Measurements from ENCODE around the gene WHAMM. TPM values are rescaled to one million over a fixed set of nuclear protein-coding genes. Genes with fewer than 3 reads are reported as not detected.

WHAMM gene
- total RNA-seq, 1 donor from 2014 or later = 9.6 TPM

- Mint-ChIP-seq H3K36me3 (ENCODE audit: unreplicated experiment) (no peaks in the 10 kb centered on the region), H3K27ac (ENCODE audit: unreplicated experiment) (no peak overlapping the region), H3K4me3 (ENCODE audit: unreplicated experiment) (no peak overlapping the region), H3K9me3 (ENCODE audit: unreplicated experiment) (no peaks in the 10 kb centered on the region), H3K27me3 (ENCODE audit: unreplicated experiment) (no peaks in the 10 kb centered on the region), H3K4me1 (ENCODE audit: unreplicated experiment) (no peaks in the 10 kb centered on the region)
- peak; percentile 65 for DNase-seq (ENCODE audit: extremely low spot score, unreplicated experiment)
- TF ChIP-seq, protein P1, sequence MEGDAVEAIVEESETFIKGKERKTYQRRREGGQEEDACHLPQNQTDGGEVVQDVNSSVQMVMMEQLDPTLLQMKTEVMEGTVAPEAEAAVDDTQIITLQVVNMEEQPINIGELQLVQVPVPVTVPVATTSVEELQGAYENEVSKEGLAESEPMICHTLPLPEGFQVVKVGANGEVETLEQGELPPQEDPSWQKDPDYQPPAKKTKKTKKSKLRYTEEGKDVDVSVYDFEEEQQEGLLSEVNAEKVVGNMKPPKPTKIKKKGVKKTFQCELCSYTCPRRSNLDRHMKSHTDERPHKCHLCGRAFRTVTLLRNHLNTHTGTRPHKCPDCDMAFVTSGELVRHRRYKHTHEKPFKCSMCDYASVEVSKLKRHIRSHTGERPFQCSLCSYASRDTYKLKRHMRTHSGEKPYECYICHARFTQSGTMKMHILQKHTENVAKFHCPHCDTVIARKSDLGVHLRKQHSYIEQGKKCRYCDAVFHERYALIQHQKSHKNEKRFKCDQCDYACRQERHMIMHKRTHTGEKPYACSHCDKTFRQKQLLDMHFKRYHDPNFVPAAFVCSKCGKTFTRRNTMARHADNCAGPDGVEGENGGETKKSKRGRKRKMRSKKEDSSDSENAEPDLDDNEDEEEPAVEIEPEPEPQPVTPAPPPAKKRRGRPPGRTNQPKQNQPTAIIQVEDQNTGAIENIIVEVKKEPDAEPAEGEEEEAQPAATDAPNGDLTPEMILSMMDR (IDR thresholded peaks at IDR 0.05) = no peak
Measured at GRCh38 chr15:82874961-82875360, 65.5 kb downstream of the WHAMM start.

DNA sequence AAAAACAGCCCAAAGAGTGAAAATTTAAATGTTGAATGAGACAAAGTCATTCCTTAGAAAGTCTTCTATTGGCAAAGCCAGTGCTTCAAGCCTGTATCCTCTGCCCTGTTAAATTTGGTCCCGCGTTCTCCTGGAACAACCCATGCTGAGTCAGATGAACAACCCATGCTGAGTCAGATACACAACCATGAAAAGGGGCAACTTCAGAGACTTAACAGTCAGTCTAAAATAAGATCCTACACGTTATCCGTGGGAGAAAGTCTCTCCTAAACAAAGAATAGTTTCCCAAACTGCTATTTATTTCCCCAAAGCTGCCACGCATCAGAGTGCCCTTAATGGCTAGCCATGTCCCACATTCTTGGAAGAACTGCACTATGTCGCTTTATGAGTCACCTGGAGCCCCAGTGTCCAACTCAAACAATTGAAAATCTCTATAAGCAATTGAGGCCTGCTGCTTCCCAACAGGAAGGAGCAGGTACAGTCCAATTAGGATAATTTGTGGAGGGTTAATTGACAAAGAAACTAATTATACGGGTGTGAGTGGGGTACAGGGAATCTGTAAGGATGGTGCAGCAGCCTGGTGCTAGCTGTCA lies 66.1 kb downstream of the WHAMM start:
- no peaks in the 10 kb centered on the region for H3K36me3 Mint-ChIP-seq (ENCODE audit: unreplicated experiment)
- TF ChIP-seq, protein P1 (IDR thresholded peaks at IDR 0.05) = no peak

GRCh38 chr15:82877825-82878224 lies 68.4 kb downstream of the WHAMM start:
- no peak overlapping the region for H3K27ac Mint-ChIP-seq (ENCODE audit: unreplicated experiment)
- no peaks in the 10 kb centered on the region for H3K9me3 Mint-ChIP-seq (ENCODE audit: unreplicated experiment)
- H3K36me3 Mint-ChIP-seq (ENCODE audit: unreplicated experiment) = no peaks in the 10 kb centered on the region
- H3K4me1 Mint-ChIP-seq (ENCODE audit: unreplicated experiment) = no peaks in the 10 kb centered on the region
- H3K4me3 Mint-ChIP-seq (ENCODE audit: unreplicated experiment) = no peak overlapping the region
- DNase-seq (ENCODE audit: extremely low spot score, unreplicated experiment) = no peak
- TF ChIP-seq, protein P1 (IDR thresholded peaks at IDR 0.05) = no peak
- no peaks in the 10 kb centered on the region for H3K27me3 Mint-ChIP-seq (ENCODE audit: unreplicated experiment)

More for the DNA sequence above, 66.1 kb downstream of the WHAMM start:
- Mint-ChIP-seq H3K4me3 (ENCODE audit: unreplicated experiment) (no peak overlapping the region), H3K27ac (ENCODE audit: unreplicated experiment) (no peak overlapping the region), H3K9me3 (ENCODE audit: unreplicated experiment) (no peaks in the 10 kb centered on the region), H3K4me1 (ENCODE audit: unreplicated experiment) (no peaks in the 10 kb centered on the region), H3K27me3 (ENCODE audit: unreplicated experiment) (no peaks in the 10 kb centered on the region)
- DNase-seq (ENCODE audit: extremely low spot score, unreplicated experiment) = no peak

DNA sequence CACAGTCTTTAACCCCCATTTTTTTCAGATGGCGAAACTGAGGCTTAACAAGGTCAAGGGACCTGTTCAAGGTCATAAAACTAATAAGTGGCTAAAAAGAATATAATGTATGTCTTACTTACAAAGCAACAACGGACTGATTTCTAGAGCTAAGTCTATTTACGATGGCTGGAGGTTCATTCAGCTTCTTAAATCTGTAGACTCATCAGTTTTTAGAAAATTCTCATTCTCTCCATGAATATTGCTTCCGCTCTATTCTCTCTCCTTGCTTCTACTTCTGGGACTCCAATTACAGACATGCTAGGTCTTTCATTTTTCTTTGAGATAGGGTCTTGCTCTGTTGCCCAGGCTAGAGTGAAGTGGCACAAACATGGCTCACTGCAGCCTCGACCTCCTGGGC lies 68.9 kb downstream of the WHAMM start:
- no peak for DNase-seq (ENCODE audit: extremely low spot score, unreplicated experiment)
- Mint-ChIP-seq H3K4me1 (ENCODE audit: unreplicated experiment) (no peaks in the 10 kb centered on the region), H3K36me3 (ENCODE audit: unreplicated experiment) (no peaks in the 10 kb centered on the region), H3K27me3 (ENCODE audit: unreplicated experiment) (no peaks in the 10 kb centered on the region), H3K9me3 (ENCODE audit: unreplicated experiment) (no peaks in the 10 kb centered on the region), H3K4me3 (ENCODE audit: unreplicated experiment) (no peak overlapping the region), H3K27ac (ENCODE audit: unreplicated experiment) (no peak overlapping the region)
- TF ChIP-seq, protein P1 (IDR thresholded peaks at IDR 0.05) = no peak

- no peaks in the 10 kb centered on the region for H3K9me3 Mint-ChIP-seq (ENCODE audit: unreplicated experiment)
- H3K27ac Mint-ChIP-seq (ENCODE audit: unreplicated experiment) = no peak overlapping the region
- H3K36me3 Mint-ChIP-seq (ENCODE audit: unreplicated experiment) = no peaks in the 10 kb centered on the region
- H3K4me1 Mint-ChIP-seq (ENCODE audit: unreplicated experiment) = no peaks in the 10 kb centered on the region
- H3K4me3 Mint-ChIP-seq (ENCODE audit: unreplicated experiment) = no peak overlapping the region
- TF ChIP-seq, protein P1 (IDR thresholded peaks at IDR 0.05) = no peak
- no peaks in the 10 kb centered on the region for H3K27me3 Mint-ChIP-seq (ENCODE audit: unreplicated experiment)
- DNase-seq (ENCODE audit: extremely low spot score, unreplicated experiment) = peak; percentile 59
Measured at GRCh38 chr15:82880704-82881103, 71.3 kb downstream of the WHAMM start.

Data from osteocyte (in vitro differentiated cells).